OCI-LY1 (cell line): ENCODE measurements around the gene CERS6.

Experiments used
- CTCF ChIP-seq: fragments of 200-600 bp; sonication (generic), shearing (Covaris generic); IDR thresholded peaks from 2 replicates; pipeline ENCODE4 v1.5.1; 2017; ENCODE audit warnings: mild to moderate bottlenecking, antibody characterized with exemption, low read length, moderate library complexity, mixed read lengths
- EZH2 ChIP-seq: fragments of 200-600 bp; sonication (generic), shearing (Covaris generic); IDR thresholded peaks from 2 replicates; pipeline ENCODE4 v1.8.0; 2017; ENCODE audit warnings: borderline replicate concordance, mixed run types, mild to moderate bottlenecking, antibody characterized with exemption, low read length, moderate library complexity, mixed read lengths

- TF ChIP-seq CTCF, result no peak
- no peak for TF ChIP-seq EZH2
Observed at GRCh38 chr2:168524005-168524404, 67.9 kb downstream of the CERS6 start.
